GM18498 (cell line): Measurements from ENCODE around the gene IST1.
"Not testable (repeated sequence)": the region's sequence is repeated elsewhere in the genome, so short reads cannot be mapped to it uniquely, and the experiment has no call there.

Experiments used
- ATAC-seq: cut with Tn5 transposase; IDR thresholded peaks from one replicate; pipeline ENCODE4 v1.9.1; 2021; ENCODE audit warnings: mild to moderate bottlenecking, moderate library complexity; ENCODE audit not compliant: unreplicated experiment

Gene IST1

GRCh38 chr16:71880176-71880575, 15.2 kb upstream of the IST1 start:
- no peak for ATAC-seq

- peak; percentile 46 for ATAC-seq
Observed at GRCh38 chr16:71882505-71883167, 12.7 kb upstream of the IST1 start.

DNA sequence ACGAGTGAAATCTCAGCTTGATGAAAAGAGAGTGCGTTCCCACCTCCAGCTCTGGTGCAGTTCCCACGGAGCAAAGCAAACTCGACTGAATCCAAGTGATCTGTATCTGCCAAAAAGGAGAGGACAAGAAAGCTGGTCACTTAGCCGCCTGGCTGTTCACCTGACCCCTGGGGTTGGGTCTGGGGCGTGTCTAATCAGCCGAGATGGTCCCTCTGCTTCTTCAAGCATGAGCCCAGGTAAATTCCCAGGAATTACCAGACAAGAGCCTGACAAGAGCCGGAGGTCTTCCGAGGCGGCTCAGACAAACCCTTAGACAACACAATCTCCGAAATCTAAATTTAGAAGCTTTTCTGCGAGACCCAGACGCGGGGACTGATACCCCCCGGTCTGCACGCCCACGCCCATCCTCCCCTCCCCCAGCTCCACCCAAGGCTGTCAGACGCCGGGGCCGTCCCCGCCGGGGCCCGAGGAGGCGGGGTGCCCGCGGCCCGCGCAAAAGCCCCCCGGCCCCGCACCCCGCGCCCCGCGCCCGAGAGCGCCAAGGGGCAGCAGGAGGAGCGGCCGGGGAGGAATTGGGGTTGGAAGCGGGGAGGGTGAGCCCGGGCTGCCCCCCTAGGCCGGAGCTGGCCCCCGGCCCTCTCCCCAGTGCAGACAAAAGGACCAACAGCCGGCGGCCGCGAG, 12.0 kb upstream of the IST1 start:
- peak; percentile 50 for ATAC-seq

DNA sequence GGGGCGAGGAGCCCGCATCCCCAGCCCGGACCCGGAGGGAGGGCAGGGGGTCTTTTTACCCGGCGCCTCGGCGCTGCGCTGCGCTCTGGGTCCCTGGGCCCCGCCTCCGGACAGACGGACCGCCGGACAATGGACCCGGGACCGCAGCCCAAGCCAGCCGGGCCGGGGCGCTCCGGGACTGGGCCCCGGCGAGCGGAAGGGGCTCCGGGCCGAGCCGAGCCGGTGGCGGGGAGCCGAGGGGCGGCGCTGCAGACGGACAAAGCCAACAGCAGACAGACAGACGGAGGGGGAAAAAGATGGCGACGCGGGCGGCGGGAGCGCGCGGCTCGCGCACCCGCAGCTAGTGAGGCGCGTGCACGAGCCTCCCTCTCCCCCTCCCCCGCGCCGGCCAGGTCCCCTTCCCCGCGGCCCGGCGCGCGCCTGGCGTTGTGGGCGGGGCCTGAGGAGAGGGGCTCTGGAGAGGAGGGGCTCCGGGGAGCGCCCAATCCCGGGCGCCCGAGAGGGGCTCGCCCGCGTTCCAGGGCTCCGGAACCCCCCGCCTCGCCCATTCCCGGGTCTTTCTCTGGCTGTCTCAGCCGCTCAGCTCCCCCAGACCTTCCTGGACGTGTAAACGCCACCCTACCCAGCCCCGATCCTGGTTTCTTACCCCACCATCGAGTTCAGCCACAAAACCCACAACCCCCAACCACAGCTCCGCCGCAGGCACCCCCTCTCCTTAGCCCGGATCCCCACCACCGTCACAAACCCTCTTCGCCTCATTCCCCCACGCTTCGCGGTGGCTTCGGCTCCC, 11.3 kb upstream of the IST1 start, which contains the start of gene ZNF821:
Gene ZNF821, minus strand, starts transcription at position 334 of the 790 bp plus-strand sequence. CDS start 4,236 bp downstream, outside the sequence.
- peak; percentile 60 for ATAC-seq

DNA sequence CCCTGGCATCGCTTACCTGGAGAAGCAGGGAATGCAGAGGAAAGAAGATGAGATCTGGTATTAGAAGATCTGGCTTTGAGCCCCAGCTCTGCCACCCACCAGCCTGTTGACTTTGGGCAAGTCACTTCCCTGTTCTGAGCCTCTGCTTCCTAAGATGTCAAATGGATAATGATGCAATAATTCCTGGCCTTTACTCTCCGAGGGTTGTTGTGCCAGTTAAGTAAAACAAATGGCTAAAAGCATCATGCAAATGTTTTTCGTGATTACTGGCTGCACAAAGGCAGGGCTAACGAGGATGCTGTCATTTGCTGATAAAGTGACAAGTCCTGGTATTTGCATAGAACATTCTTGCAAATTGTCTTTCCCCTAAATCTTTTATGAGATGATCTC, 10.1 kb upstream of the IST1 start:
- ATAC-seq: no peak

GRCh38 chr16:71889147-71889546, 6.2 kb upstream of the IST1 start:
- no peak for ATAC-seq

DNA sequence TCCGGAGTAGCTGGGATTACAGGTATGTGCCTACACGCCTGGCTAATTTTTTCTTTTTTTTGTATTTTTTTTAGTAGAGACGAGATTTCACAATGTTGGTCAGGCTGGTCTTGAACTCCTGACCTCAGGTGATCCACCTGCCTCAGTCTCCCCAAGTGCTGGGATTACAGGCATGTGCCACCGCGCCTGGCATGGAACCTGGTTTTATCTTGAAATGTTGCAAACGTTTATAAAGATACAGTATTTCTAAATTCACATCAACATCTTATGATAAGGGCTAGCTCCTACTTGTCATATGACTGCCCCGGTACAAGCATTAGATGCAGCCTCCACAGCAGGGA, 1.5 kb upstream of the IST1 start:
- no peak for ATAC-seq

DNA sequence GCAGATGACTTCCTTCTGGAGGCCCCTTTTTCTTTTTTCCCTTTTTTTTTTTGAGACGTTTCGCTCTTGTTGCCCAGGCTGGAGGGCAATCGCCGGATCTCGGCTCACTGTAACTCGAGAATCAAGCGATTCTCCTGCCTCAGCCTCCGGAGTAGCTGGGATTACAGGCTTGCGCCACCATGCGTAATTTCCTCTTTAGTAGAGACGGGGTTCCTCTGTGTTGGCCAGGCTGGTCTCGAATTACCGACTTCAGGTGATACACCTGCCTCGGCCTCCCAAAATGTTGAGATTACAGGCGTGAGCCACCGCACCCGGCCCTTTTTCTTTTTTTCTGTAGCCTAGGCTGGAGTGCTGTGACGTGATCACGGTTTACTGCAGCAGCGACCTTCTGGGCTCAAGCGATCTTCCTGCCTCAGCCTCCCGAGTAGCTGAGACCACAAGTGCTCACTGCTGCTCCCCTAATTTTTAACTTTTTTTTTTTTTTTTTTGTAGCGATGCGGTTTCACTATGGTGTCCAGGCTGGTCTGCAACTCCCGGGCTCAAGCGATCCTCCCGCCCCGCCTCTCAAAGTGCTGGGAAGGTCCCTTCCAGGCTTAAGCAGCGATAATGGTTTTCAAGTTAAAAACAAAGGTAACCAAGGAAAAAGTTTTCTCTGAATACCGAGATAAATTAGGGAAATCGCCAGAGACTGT, 956 bp upstream of the IST1 start:
- peak; percentile 18 for ATAC-seq

DNA sequence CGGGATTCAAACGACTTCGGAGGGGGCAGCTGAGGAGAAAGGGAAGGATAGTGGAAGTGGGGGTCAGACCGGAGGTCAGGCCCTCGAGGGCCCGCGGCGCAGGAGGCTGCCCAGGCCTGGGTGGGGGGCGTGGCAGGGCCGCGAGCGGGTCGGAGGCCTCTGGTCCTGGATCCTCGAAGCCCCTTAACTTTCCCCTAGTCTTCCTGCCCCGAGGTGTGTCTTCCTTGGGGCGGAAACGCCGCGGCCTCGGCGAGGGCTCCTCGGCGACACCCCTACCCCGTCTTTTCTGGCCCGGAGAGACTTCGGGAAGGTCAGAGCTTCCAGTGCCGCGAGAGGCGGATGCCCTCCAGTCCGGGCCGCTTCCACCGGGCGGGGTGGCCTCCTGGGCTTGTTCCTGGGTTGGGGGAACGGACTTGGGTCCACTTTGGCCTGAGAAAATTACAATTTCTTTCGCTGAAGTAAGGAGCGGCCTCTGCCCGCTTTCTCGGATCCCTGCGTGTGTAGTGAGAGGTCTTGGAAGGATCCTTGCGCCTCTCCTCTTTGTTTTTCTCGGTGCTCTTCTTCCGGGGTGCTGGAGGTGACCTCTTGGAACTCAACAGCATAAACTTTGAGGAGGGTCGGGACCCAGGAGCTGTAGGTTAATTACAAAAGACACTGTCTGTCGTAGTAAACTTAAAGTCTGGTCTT, 491 bp downstream of the IST1 start:
- ATAC-seq: peak; percentile 33

- no peak for ATAC-seq
Observed at GRCh38 chr16:71896764-71897368, 1.5 kb downstream of the IST1 start.

- no peak for ATAC-seq
Observed at GRCh38 chr16:71899171-71899570, 3.8 kb downstream of the IST1 start.

DNA sequence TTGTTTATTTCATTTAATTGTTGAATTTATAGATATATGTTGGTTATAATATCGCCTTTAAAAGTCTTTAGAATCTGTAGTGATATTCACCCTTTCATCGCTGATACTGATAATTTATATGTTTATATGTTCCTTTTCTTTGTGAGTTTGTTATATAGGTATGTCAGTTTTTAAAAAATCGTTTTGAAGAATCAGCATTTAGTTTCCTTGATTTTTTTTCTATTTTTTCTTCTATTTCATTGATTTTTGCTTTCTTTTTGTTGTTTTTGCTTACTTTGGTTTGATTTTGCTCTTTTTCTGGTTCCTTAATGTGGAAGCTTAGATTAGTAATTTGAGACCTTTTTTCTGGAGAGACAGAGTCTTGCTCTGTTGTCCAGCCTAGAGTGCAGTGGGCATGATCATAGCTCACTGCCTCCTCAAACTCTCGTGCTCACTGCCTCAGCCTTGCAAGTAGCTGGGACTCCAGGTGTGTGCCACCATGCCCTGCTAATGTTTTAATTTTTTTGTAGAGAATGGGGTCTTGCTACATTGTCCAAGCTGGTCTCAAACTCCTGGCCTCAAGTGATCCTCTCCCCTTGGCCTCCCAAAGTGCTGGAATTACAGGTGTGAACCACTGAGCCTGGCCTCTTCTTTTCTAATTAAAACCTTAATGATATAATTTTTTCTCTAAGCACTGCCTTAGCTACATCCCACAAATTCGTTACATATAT, 7.5 kb downstream of the IST1 start:
- ATAC-seq: no peak

- ATAC-seq: no peak
Observed at GRCh38 chr16:71903608-71904007, 8.3 kb downstream of the IST1 start.

GRCh38 chr16:71904239-71904638, 8.9 kb downstream of the IST1 start:
- ATAC-seq: no peak

DNA sequence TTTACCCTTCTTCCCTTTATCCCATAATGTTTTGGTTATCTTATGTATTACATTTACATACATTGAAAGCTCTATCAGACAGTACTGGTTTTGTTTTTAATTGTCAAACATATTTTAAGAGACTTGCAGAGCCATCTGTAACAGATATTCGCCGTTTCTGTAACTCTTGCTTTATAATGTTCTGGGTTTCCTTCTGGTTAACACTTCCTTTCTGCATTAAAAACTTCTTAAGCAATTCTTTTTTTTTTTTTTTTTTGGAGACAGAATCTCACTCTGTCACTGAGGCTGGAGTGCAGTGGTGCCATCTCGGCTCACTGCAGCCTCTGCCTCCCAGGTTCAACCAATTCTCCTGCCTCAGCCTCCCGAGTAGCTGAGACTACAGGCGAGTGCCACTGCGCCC, 10.4 kb downstream of the IST1 start:
- not testable (repeated sequence) for ATAC-seq

GRCh38 chr16:71911121-71911520, 15.8 kb downstream of the IST1 start:
- no peak for ATAC-seq

- no peak for ATAC-seq
Observed at GRCh38 chr16:71912534-71913275, 17.4 kb downstream of the IST1 start.

GRCh38 chr16:71914802-71915201, 19.5 kb downstream of the IST1 start:
- ATAC-seq: no peak

DNA sequence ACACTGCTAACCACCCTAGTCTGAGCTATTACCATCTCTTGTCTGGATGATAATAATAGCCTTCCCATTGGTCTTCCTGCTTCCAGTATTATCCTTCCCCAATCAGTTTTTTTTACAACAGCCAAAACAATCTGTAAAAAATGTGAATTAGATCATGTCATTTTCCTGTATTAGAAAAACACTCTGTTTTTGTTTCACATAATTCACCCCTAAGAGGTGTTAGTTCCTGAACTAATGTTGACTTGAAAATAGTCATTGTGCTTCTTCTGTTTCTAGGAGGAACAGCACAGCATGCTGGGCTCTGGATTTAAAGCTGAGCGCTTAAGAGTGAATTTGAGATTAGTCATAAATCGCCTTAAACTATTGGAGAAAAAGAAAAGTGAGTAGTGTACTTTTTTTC, 20.0 kb downstream of the IST1 start:
- ATAC-seq: no peak
